Measurements from ENCODE around the gene AMZ1.
"Not testable (repeated sequence)": the region's sequence is repeated elsewhere in the genome, so short reads cannot be mapped to it uniquely, and the experiment has no call there.

Gene AMZ1

GRCh38 chr7:2668401-2668800 lies 19.6 kb upstream of the AMZ1 start:
- no peak for DNase-seq (ENCODE audit: low read depth)
- no peak overlapping the region for H3K4me3 ChIP-seq (ENCODE audit: low read depth, low read length)
- no peak for TF ChIP-seq CTCF (IDR thresholded peaks at IDR 0.05; ENCODE audit: insufficient read depth, low read depth, low read length, missing control alignments)

DNA sequence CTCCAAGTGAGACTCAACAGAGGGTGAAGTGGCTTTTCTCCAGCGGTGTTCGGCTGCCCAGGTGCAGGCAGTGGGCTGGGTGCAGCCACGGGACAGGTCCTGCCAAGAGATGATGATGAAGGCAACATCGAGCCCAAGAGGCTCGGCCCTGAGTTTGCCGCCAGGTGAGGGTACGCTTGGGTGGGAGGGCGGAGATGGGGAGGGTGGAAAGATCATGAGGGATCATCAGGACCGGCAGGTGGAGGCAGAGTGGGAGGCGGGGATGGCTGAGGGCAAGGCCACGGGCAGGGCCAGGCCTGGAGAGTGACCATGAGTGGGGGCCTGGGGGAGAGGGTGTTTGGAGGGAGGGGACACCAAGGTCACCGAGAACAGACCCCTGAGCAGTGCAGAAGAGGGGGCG lies 17.8 kb upstream of the AMZ1 start:
- H3K4me3 ChIP-seq (ENCODE audit: low read depth, low read length): no peak overlapping the region
- no peak for TF ChIP-seq CTCF (IDR thresholded peaks at IDR 0.05; ENCODE audit: insufficient read depth, low read depth, low read length, missing control alignments)
- no peak for DNase-seq (ENCODE audit: low read depth)

- H3K4me3 ChIP-seq (ENCODE audit: low read depth, low read length): no peak overlapping the region
- DNase-seq (ENCODE audit: low read depth): peak; percentile 80
- TF ChIP-seq CTCF (IDR thresholded peaks at IDR 0.05; ENCODE audit: insufficient read depth, low read depth, low read length, missing control alignments): peak; percentile 98
These were observed 17.1 kb upstream of the AMZ1 start for GRCh38 chr7:2670720-2671391.

DNA sequence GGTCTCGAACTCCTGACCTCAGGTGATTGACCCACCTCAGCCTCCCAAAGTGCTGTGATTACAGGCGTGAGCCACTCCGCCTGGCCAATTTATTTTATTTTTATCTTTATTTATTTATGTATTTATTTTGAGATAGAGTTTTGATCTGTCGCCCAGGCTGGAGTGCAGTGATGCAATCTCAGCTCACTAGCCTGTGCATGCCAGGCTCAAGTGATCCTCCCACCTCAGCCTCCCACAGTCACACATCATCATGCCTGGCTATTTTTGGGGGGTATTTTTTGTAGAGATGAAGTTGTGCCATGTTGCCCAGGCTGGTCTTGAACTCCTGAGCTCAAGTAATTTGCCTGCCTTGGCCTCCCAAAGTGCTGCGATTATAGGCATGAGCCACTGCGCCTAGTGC lies 14.8 kb upstream of the AMZ1 start:
- not testable (repeated sequence) for DNase-seq (ENCODE audit: low read depth); H3K4me3 ChIP-seq (ENCODE audit: low read depth, low read length)

GRCh38 chr7:2673934-2674333 lies 14.1 kb upstream of the AMZ1 start:
- no peak overlapping the region for H3K4me3 ChIP-seq (ENCODE audit: low read depth, low read length)
- TF ChIP-seq CTCF (IDR thresholded peaks at IDR 0.05; ENCODE audit: insufficient read depth, low read depth, low read length, missing control alignments): no peak
- no peak for DNase-seq (ENCODE audit: low read depth)

DNA sequence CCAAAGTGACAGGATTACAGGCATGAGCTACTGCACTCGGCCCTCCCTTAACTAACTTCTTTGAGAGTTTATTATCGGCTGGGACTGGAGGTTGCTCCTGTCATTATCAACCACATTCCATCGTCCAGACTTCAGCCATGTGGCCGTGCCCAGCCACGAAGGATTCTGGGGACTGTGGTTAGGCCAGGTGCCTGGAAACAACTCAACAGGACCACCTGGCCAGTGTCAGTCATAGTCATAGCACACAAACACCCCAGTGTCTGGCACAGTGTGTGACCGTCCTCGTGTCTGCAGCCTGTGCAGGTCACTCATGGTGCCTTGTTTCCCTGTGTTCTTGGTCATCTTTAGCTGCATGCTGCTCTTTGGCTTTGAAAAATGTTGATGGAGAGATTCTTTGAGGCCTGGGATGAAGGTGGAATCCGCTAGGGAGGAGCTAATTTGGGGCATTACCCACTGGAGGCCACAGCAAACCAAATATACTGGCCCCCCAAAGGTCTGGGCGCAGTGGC lies 12.7 kb upstream of the AMZ1 start:
- TF ChIP-seq CTCF (IDR thresholded peaks at IDR 0.05; ENCODE audit: insufficient read depth, low read depth, low read length, missing control alignments): no peak
- no peak overlapping the region for H3K4me3 ChIP-seq (ENCODE audit: low read depth, low read length)
- DNase-seq (ENCODE audit: low read depth): no peak

DNA sequence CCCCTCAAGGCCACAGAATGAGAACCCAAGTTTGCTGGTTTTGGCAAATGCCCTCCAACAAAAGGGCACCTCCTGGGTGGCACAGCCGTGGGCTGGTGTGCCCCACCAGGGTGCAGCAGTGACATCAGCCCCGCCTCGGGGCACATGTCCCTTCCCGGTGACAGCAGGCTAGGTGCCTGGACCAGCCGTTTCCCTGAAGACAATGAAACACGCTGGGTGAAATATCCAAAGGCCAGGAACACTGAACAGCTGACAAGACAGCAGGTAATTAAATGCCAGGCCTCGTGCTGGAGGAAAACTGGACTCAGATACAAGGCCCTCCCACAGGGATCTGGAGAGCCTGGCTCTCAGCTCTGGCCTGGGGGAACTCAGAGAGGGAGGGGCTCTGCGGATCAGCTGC lies 11.4 kb upstream of the AMZ1 start:
- DNase-seq (ENCODE audit: low read depth); H3K4me3 ChIP-seq (ENCODE audit: low read depth, low read length): not testable (repeated sequence)

DNA sequence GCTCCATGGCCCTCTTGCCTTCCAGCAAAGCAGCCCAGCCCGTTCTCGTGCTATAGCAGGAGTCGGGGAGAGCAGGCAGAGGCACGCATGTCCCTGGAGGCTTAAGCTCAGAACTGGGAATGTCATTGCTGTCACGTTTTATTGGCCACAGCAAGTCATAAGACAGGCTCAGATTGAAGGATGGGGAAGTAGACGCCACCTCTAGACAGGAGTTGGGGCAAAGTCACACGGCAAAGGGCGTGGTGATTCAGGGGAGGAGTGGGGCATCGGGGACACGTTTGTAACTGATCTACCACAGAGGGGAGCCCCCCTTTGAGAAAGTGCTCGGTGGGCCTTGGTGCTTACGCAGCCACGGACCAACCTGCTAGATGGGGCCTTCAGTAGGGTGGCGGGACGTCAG lies 9.5 kb upstream of the AMZ1 start:
- not testable (repeated sequence) for DNase-seq (ENCODE audit: low read depth); H3K4me3 ChIP-seq (ENCODE audit: low read depth, low read length)

GRCh38 chr7:2679135-2680127 lies 8.6 kb upstream of the AMZ1 start:
- not testable (repeated sequence) for H3K4me3 ChIP-seq (ENCODE audit: low read depth, low read length); DNase-seq (ENCODE audit: low read depth)

Measured in GM12865 (cell line).